ENCODE results near the gene KCNN4. TPM values are rescaled to one million over a fixed set of nuclear protein-coding genes. Genes with fewer than 3 reads are reported as not detected.
"Not testable (repeated sequence)": the region's sequence is repeated elsewhere in the genome, so short reads cannot be mapped to it uniquely, and the experiment has no call there.

Gene KCNN4
- total RNA-seq, 5 donors from 2014 or later (not counting 1 experiment from before 2014, with no cell fraction given): 21.9 to 90.1 (median 37.6) TPM

DNA sequence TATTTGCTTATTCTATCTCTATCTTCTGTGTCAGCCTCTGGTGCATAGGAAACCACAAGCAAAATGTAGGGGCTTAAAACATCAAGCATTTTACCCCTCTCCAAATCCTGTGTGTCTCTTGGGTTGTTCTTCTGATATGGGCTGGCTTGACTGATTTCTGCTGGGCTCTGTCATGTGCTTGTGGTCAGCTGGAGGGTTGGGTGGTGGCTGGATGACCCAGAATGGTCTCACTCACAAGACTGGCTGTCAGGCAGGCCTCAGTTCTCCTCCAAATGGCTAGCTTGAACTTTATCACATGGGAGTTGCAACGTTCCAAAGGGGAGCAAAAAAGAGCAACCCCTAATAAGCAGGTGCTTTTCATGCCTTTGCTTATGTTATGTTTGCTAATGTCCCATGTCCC lies 31.1 kb upstream of the KCNN4 start:
- H3K36me3 Mint-ChIP-seq: no peaks in the 10 kb centered on the region
- H3K4me1 ChIP-seq (ENCODE audit: control insufficient read depth in 1 of 2, extremely low read depth in 1 of 2, insufficient read depth in 2 of 2, low read length in 2 of 2): no peaks in the 10 kb centered on the region
- peaks cover 9 to 15% of the 10 kb centered on the region in 2 donors for H3K27me3 Mint-ChIP-seq
- H3K9me3 ChIP-seq: no peaks in the 10 kb centered on the region
- H3K9me3 Mint-ChIP-seq: no peaks in the 10 kb centered on the region
- peaks cover 0 to 7% (median 0%) of the 10 kb centered on the region in 3 donors for H3K4me1 Mint-ChIP-seq
- no peaks in the 10 kb centered on the region for H3K36me3 ChIP-seq (ENCODE audit: control insufficient read depth in 2 of 2, extremely low read depth in 1 of 2, insufficient read depth in 1 of 2, low read length in 1 of 2)
- 17% methylated on average over 1 of the region's 1 CpG for WGBS (ENCODE audit: insufficient coverage)
- peaks cover 0 to 13% of the 10 kb centered on the region in 2 experiments for H3K27me3 ChIP-seq (replicated peaks in 1 of 2; ENCODE audit: control insufficient read depth in 2 of 2, extremely low read depth in 1 of 2, insufficient read depth in 2 of 2, low read length in 1 of 2)
- no peak overlapping the region for H3K4me3 Mint-ChIP-seq
- CTCF ChIA-PET: no interaction called here
- H3K27ac ChIP-seq (ENCODE audit: low read length): no peak overlapping the region
- DNase-seq: no peak
- no peak overlapping the region for H3K27ac Mint-ChIP-seq
- POLR2A ChIA-PET: no interaction called here
- no peak overlapping the region for H3K4me3 ChIP-seq (ENCODE audit: control insufficient read depth in 1 of 2, extremely low read depth in 1 of 2, low read length in 1 of 2)
- no peak for ATAC-seq (replicated peaks in 1 of 4)

- no peaks in the 10 kb centered on the region for H3K36me3 ChIP-seq (ENCODE audit: control insufficient read depth in 2 of 2, extremely low read depth in 1 of 2, insufficient read depth in 1 of 2, low read length in 1 of 2)
- H3K4me3 ChIP-seq (ENCODE audit: control insufficient read depth in 1 of 2, extremely low read depth in 1 of 2, low read length in 1 of 2): no peak overlapping the region
- H3K27me3 Mint-ChIP-seq: peaks cover 9 to 14% of the 10 kb centered on the region in 2 donors
- H3K9me3 Mint-ChIP-seq: no peaks in the 10 kb centered on the region
- ChIA-PET POLR2A (no interaction called here), CTCF (interaction anchor here (0.6 to 1.9 kb wide), 12 partner anchors 17 to 378 kb away, joined by 3 to 26 read pairs (median 4); partner anchors contain the start of genes SMG9 (in 1 of the 2) and ZNF283 (in 1 of the 2))
- no peaks in the 10 kb centered on the region for H3K4me1 ChIP-seq (ENCODE audit: control insufficient read depth in 1 of 2, extremely low read depth in 1 of 2, insufficient read depth in 2 of 2, low read length in 2 of 2)
- no peak overlapping the region for H3K27ac ChIP-seq (ENCODE audit: low read length)
- H3K27ac Mint-ChIP-seq: no peak overlapping the region
- H3K4me1 Mint-ChIP-seq: peaks cover 0 to 7% (median 0%) of the 10 kb centered on the region in 3 donors
- WGBS (ENCODE audit: insufficient coverage): 80% methylated on average over 1 of the region's 8 CpGs
- H3K36me3 Mint-ChIP-seq: no peaks in the 10 kb centered on the region
- H3K27me3 ChIP-seq (replicated peaks in 1 of 2; ENCODE audit: control insufficient read depth in 2 of 2, extremely low read depth in 1 of 2, insufficient read depth in 2 of 2, low read length in 1 of 2): peaks cover 0 to 9% of the 10 kb centered on the region in 2 experiments
- DNase-seq (peak in 1 of 35 experiments; percentile 72), ATAC-seq (replicated peaks in 1 of 4) (peak; percentile 45 to 65 (median 60))
- H3K4me3 Mint-ChIP-seq: no peak overlapping the region
- H3K9me3 ChIP-seq: no peaks in the 10 kb centered on the region
These were observed 29.3 kb upstream of the KCNN4 start for GRCh38 chr19:43809762-43810696.

GRCh38 chr19:43807651-43808050 lies 26.9 kb upstream of the KCNN4 start:
- Mint-ChIP-seq H3K36me3 (no peaks in the 10 kb centered on the region), H3K9me3 (no peaks in the 10 kb centered on the region), H3K27me3 (peaks cover 9 to 14% of the 10 kb centered on the region in 2 donors), H3K27ac (no peak overlapping the region), H3K4me3 (no peak overlapping the region), H3K4me1 (peaks cover 0 to 3% (median 0%) of the 10 kb centered on the region in 3 donors)
- Histone ChIP-seq H3K27ac (ENCODE audit: low read length) (no peak overlapping the region), H3K27me3 (replicated peaks in 1 of 2; ENCODE audit: control insufficient read depth in 2 of 2, extremely low read depth in 1 of 2, insufficient read depth in 2 of 2, low read length in 1 of 2) (peaks cover 0 to 9% of the 10 kb centered on the region in 2 experiments), H3K4me3 (ENCODE audit: control insufficient read depth in 1 of 2, extremely low read depth in 1 of 2, low read length in 1 of 2) (no peak overlapping the region), H3K4me1 (ENCODE audit: control insufficient read depth in 1 of 2, extremely low read depth in 1 of 2, insufficient read depth in 2 of 2, low read length in 2 of 2) (no peaks in the 10 kb centered on the region), H3K36me3 (ENCODE audit: control insufficient read depth in 2 of 2, extremely low read depth in 1 of 2, insufficient read depth in 1 of 2, low read length in 1 of 2) (no peaks in the 10 kb centered on the region), H3K9me3 (no peaks in the 10 kb centered on the region)
- POLR2A ChIA-PET: interaction anchor here in 1 of 2 donors (0.5 kb wide), 1 partner anchor 146 kb away, joined by 3 read pairs; no protein-coding TSS in a partner anchor
- no peak for DNase-seq
- no peak for ATAC-seq (replicated peaks in 1 of 4)
- CTCF ChIA-PET: no interaction called here

DNA sequence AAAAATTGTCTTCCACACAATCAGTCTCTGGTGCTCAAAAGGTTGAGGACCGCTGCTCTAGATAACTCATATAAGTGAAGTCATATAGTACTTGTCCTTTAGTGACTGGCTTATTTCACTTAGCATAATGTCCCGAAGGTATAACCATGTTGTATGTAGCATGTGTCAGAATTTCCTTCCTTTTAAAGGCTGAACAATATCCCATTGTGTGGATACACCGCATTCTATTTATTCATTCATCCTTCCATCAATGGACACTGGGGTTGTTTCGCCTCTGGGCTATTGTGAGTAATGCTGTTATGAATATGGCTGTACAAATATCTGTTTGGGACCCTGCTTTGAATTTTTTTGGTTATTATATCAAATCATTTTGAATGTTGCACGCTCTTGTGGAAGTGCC lies 26.1 kb upstream of the KCNN4 start:
- no peak for ATAC-seq (replicated peaks in 1 of 4)

GRCh38 chr19:43806401-43806800 lies 25.6 kb upstream of the KCNN4 start:
- H3K27me3 ChIP-seq (replicated peaks in 1 of 2; ENCODE audit: control insufficient read depth in 2 of 2, extremely low read depth in 1 of 2, insufficient read depth in 2 of 2, low read length in 1 of 2); H3K4me1 Mint-ChIP-seq; CTCF ChIA-PET; H3K36me3 Mint-ChIP-seq; DNase-seq; H3K4me1 ChIP-seq (ENCODE audit: control insufficient read depth in 1 of 2, extremely low read depth in 1 of 2, insufficient read depth in 2 of 2, low read length in 2 of 2); H3K36me3 ChIP-seq (ENCODE audit: control insufficient read depth in 2 of 2, extremely low read depth in 1 of 2, insufficient read depth in 1 of 2, low read length in 1 of 2); H3K9me3 Mint-ChIP-seq; H3K9me3 ChIP-seq; H3K27ac ChIP-seq (ENCODE audit: low read length); H3K4me3 Mint-ChIP-seq; H3K4me3 ChIP-seq (ENCODE audit: control insufficient read depth in 1 of 2, extremely low read depth in 1 of 2, low read length in 1 of 2); H3K27ac Mint-ChIP-seq; ATAC-seq (replicated peaks in 1 of 4): not testable (repeated sequence)
- WGBS (ENCODE audit: insufficient coverage): 83% methylated on average over 2 of the region's 7 CpGs
- POLR2A ChIA-PET: interaction anchor here in 1 of 2 donors (0.6 kb wide), 1 partner anchor 49 kb away, joined by 3 read pairs; no protein-coding TSS in a partner anchor
- H3K27me3 Mint-ChIP-seq: peaks cover 7 to 13% of the 10 kb centered on the region in 2 donors

More for the DNA sequence above, 26.1 kb upstream of the KCNN4 start:
- Histone ChIP-seq H3K27me3 (replicated peaks in 1 of 2; ENCODE audit: control insufficient read depth in 2 of 2, extremely low read depth in 1 of 2, insufficient read depth in 2 of 2, low read length in 1 of 2) (peaks cover 0 to 9% of the 10 kb centered on the region in 2 experiments), H3K4me1 (ENCODE audit: control insufficient read depth in 1 of 2, extremely low read depth in 1 of 2, insufficient read depth in 2 of 2, low read length in 2 of 2) (no peaks in the 10 kb centered on the region), H3K4me3 (ENCODE audit: control insufficient read depth in 1 of 2, extremely low read depth in 1 of 2, low read length in 1 of 2) (no peak overlapping the region), H3K27ac (ENCODE audit: low read length) (no peak overlapping the region), H3K9me3 (no peaks in the 10 kb centered on the region), H3K36me3 (ENCODE audit: control insufficient read depth in 2 of 2, extremely low read depth in 1 of 2, insufficient read depth in 1 of 2, low read length in 1 of 2) (no peaks in the 10 kb centered on the region)
- no peak for DNase-seq
- no peaks in the 10 kb centered on the region for H3K36me3 Mint-ChIP-seq
- no peaks in the 10 kb centered on the region for H3K9me3 Mint-ChIP-seq
- no peak overlapping the region for H3K4me3 Mint-ChIP-seq
- H3K4me1 Mint-ChIP-seq: no peaks in the 10 kb centered on the region
- H3K27me3 Mint-ChIP-seq: peaks cover 7 to 14% of the 10 kb centered on the region in 2 donors
- ChIA-PET POLR2A (interaction anchor here in 1 of 2 donors (0.6 kb wide), 1 partner anchor 49 kb away, joined by 3 read pairs; no protein-coding TSS in a partner anchor), CTCF (no interaction called here)
- no CpG with 5 or more reads among the region's 5 CpGs for WGBS (ENCODE audit: insufficient coverage)
- no peak overlapping the region for H3K27ac Mint-ChIP-seq

- no peak for DNase-seq
- no peak overlapping the region for H3K4me3 ChIP-seq (ENCODE audit: control insufficient read depth in 1 of 2, extremely low read depth in 1 of 2, low read length in 1 of 2)
These were observed 23.7 kb upstream of the KCNN4 start for GRCh38 chr19:43804432-43804831.

More at GRCh38 chr19:43804432-43804831, 23.7 kb upstream of the KCNN4 start:
- 17% methylated on average over 1 of the region's 2 CpGs for WGBS (ENCODE audit: insufficient coverage)
- no peak overlapping the region for H3K27ac Mint-ChIP-seq
- ATAC-seq (replicated peaks in 1 of 4): no peak
- no peak overlapping the region for H3K4me3 Mint-ChIP-seq
- peaks cover 4 to 7% of the 10 kb centered on the region in 2 donors for H3K27me3 Mint-ChIP-seq
- no peaks in the 10 kb centered on the region for H3K36me3 Mint-ChIP-seq
- no peaks in the 10 kb centered on the region for H3K9me3 Mint-ChIP-seq
- Histone ChIP-seq H3K9me3 (no peaks in the 10 kb centered on the region), H3K27me3 (replicated peaks in 1 of 2; ENCODE audit: control insufficient read depth in 2 of 2, extremely low read depth in 1 of 2, insufficient read depth in 2 of 2, low read length in 1 of 2) (peaks cover 0 to 6% of the 10 kb centered on the region in 2 experiments), H3K27ac (ENCODE audit: low read length) (no peak overlapping the region), H3K36me3 (ENCODE audit: control insufficient read depth in 2 of 2, extremely low read depth in 1 of 2, insufficient read depth in 1 of 2, low read length in 1 of 2) (no peaks in the 10 kb centered on the region), H3K4me1 (ENCODE audit: control insufficient read depth in 1 of 2, extremely low read depth in 1 of 2, insufficient read depth in 2 of 2, low read length in 2 of 2) (no peaks in the 10 kb centered on the region)
- ChIA-PET POLR2A (no interaction called here), CTCF (no interaction called here)
- H3K4me1 Mint-ChIP-seq: peaks cover 0 to 2% (median 0%) of the 10 kb centered on the region in 3 donors
